ENCODE results near the gene THSD4.
"Not testable (repeated sequence)": the region's sequence is repeated elsewhere in the genome, so short reads cannot be mapped to it uniquely, and the experiment has no call there.

The THSD4 gene

DNA sequence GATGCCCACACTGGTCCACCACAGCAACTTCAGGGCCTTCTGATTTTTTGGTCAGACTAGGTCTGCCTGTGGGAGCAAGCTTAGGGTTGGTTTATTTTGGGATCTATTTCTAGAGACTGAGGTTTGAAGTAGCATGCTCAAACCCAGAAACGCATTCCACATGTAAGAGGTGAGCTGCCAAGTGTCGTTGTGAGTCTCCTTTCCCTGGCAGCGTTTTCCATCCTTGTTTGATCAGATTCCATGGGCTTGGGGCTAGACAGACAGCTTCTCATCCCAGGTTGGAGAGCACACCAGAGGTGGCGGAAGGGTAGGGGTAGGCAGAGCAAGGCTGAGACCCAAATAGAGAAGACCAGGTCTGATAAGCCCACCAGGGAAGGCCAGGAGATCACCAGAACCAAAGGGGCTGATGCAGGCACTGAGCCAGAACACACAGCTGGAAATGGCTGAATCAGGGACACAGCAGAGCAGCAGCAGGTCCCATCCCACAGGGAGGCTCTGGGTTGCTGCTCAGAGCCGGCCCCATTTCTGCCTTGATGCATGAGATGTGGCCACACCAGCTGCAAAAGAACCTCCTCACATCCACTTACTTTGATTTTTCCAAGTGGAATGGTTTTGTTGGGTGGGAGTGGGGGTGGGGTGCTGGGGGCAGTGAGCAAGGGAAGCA, 186.8 kb downstream of the THSD4 start:
- no peak for DNase-seq

DNA sequence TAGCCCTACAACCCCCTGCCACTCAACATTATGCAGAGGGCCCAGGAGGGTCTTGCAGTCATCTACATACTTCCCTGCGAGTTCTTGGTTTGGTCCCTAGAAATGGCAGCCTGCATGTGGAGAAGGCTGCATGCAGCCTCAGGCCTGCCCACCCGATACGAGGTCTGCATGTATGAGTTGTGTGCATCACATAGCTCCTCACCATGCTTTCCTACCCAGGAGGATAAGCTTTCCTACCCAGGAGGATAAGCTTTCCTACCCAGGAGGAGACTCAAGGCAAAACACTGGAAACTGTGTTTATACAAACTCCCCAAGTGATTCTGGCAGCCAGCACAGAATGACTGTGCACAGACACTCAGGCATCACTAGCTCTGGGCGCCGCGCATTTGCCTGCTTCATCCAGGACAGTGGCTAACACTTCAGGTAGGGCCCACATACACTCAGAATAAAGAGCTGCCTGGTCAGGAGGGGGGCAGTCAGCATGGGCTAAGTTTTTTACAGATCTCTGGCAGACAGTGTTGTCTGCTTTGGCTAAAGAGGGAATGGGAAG, 187.7 kb downstream of the THSD4 start:
- no peak for DNase-seq

DNA sequence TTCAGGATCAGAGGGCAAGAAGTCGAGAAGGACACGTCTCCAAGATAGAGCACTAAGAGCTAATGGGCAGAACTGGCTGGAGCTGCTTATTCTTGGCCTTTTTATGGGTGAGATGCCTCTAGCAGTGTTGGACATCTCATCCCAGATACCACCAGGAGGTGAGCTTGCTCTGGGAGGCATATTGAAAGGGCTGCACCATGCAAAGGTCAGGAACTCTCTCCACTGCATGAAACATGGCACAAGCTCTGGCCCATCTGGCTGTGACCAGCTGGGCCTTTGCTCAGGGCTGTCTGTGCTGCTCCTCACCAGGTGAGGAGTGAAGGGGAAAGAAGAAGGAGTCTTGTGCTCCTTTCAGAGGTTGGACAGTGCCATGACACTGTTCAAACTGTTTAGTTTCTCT, 188.7 kb downstream of the THSD4 start:
- DNase-seq = no peak

DNA sequence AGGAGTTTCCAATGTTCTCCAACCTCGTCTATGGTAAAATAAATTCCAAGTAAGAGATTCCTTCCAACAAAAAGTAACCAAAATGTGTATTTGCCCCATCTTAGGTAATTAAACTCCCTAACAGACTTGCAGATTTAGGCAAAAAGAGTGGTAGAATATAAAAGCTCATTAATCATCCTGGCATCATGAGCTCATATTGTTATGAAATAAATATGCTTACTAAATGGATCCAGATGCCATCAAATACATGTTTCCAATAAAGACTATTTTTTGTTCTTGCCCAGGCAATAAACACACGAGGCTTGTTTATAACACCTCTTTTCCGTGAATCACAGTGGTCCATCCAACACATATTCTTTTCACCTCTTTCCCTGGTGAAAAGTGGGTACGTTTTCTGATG, 189.4 kb downstream of the THSD4 start:
- no peak for DNase-seq

DNA sequence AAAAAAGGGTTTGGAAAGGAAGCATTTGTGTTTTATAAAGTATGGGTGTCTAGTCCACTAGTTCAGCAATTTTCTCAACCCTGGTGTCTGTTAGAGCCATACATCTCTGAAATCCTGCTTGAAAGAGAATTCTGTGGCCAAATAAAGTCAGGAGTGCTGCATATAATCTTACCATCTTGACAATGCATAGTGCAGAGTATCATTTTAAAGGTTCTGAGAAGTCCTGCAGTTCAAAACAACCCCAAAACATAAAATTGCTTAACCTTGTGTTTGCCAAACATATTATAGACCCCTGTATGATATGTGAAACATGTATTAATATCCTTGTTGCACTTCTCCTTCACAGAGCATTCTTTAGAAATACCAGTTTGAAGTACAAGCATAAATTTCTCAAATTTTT, 191.3 kb downstream of the THSD4 start:
- DNase-seq = no peak

DNA sequence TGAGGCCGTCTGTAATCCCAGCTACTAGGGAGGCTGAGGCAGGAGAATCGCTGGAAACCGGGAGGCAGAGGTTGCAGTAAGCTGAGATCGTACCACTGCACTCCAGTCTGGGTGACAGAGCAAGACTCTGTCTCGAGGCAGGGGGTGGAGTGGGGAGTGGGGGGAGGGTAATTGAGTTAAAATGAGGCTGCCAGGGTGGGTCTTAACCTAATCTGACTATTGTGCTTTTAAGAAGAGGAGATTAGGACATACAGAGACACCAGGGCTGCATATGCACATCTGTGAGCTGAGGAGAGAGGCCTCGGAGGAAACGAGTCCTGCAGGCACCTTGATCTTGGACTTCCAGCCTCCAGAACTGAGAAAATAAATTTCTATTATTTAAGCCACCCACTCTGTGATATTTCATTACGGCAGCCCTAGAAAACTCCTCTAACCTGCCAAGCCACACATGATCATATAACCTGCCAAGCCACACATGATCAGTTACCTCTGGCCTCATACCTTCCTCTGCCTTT, 197.0 kb downstream of the THSD4 start:
- DNase-seq = no peak

DNA sequence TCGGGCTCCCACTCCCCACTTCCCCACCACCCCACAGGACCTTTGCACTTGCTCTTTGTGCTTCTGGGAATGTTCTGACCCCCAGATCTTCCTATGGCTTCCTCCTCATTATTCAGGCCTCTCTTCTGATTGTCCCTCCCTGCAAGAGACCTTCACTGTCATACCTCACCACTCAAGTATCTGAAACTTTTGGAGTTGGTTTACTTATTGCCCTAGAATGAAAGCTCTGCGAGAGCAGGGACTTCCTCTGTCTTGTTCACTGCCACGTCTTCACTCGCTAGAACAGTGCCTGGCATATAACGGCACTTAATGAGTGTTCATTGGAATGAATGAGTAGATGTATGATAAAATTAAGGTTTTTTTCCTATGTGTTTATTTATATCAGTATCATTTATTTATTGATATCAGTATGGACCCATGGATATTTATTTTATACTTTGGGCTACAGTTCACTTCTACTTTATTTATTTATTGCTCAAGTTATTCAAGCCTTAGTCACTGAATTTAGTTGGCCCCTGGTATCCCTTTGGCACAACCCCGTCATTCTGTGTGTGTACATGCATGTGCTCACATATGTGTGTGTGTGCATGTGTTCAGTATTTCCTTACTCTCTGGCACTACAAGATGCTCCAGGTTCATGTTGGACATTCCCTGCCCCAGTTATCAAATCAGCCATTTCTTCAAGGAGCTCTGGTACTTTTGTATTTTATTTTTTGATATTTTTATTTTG, 197.6 kb downstream of the THSD4 start:
- DNase-seq = no peak

DNA sequence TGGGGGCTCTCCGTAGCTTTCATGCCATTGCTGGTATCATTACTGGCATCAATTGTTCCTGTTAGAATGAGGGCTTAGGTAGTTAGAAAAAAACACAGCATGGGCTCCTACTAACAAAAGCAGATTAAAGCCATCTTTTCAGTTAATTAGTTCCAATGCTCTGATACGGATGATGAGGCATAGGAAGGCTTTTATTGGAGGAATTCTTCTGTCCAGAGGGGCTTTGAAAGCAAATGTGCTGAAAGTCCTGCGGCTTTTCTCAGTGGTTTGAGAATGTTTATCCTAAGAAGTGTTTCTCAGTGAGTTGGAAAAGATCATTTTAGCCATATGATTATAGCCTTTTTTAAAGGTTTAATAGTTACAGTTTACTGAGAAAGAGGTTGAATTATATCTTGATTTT, 198.5 kb downstream of the THSD4 start:
- DNase-seq = no peak

DNA sequence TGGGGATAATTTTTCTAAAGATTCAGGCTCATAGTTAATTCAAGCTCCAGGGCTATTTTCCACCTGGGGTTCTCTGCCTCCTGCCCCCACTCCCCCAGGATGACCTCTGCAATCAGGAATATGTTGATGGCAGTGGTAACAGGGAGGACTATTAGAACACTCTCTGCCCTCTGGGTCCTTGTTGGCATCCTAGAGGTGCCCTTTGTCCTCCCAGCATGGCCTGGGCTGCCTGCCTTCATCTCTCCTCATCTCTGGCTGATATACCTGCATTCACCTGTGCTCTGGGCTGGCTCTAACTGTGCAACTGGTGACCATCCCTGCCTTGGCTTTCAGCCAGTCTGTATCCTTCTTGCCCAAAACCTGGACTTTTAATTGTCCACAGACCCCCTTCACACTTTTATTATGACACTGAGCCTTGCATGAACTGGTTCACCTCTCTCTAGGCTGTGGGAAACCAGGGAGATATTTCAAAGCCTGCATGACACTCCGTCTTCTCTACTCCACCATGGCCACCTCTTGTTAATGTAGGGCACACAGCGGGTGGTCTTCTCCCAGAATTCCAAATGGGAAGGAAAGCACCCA, 199.8 kb downstream of the THSD4 start:
- DNase-seq = no peak

DNA sequence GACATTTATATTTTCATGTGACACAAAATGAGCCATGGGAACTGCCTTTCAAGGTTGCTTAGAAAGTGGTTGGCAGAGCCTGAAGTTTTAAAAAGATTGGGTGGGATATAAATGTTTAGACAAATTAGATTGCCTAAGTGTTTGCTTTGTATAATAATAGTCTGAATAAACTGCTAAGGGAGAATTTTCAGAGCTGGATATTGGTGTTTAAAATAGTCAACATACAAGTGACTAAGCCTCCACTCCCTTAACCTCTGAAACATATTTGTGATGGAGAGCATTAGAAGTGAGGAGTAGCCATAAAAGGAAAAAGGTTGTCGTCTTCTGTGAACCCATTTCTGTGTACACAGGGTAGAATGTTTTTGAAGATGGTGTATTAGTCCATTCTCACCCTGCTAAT, 201.6 kb downstream of the THSD4 start:
- DNase-seq = no peak

DNA sequence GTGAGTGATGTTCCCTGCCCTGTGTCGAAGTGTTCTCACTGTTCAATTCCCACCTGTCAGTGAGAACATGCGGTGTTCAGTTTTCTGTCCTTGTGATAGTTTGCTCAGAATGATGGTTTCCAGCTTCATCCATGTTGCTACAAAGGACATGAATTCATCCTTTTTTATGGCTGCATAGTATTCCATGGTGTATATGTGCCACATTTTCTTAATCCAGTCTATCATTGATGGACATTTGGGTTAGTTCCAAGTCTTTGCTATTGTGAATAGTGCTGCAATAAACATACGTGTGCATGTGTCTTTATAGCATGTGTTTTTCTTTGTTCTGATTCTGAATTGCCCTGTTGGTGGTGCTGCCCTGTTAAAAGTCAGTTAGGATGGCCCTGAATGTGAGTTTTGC, 204.2 kb downstream of the THSD4 start:
- DNase-seq = not testable (repeated sequence)

DNA sequence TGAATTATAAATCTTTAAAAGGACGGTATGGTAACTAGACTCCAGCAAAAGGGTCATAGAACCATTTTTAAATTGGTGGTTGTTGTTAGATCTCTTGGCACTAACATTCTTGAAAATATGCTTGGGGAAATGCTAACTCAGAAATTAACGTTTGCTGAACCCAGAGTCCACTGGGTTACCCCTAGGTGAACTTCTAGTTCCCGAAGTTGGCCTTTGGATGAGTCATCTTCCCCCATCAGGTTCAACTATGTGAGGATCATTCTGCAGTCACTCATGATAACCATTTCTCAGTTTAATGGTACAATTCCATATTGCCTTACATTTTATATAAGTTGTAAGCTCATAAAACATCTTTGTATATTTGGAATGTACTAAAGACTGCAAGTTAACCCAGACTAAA, 204.7 kb downstream of the THSD4 start:
- DNase-seq = no peak

DNA sequence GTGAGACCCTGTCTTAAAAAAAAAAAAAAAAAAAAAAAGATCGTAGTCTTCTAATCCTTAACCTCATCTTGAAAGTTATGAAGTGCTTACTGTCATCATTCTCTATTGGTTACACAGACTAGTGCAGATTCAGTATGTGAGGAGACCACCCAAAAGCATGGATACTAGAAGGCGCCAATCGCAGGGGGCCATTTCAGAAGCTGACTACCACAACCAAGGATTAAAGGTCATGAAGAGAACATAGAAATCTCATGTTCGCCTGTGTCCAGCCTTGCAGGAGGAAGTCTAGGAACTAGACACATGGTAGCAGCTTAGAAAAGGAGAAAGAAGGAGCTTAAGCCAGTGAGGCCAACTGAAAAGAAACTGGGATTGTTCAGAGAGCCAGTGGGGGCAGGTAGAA, 207.8 kb downstream of the THSD4 start:
- no peak for DNase-seq

DNA sequence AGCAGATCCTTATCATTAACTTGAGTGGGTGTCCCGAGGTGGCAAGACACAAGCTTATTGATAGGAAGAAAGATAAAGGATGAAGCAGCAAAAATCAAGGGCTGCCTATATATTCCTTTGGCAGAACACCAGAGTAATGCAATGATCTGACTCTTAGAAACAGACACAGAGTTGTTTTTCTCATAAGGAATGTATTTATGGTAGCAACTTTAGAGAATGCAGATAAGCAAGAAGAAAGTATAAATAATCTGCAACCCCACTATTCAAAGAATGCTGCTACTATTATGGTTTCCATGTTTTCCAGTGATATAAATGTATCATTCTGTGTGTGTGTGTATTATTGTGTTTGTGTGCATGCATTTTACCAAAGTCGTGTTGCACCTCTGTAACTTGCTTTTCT, 208.3 kb downstream of the THSD4 start:
- DNase-seq = no peak

DNA sequence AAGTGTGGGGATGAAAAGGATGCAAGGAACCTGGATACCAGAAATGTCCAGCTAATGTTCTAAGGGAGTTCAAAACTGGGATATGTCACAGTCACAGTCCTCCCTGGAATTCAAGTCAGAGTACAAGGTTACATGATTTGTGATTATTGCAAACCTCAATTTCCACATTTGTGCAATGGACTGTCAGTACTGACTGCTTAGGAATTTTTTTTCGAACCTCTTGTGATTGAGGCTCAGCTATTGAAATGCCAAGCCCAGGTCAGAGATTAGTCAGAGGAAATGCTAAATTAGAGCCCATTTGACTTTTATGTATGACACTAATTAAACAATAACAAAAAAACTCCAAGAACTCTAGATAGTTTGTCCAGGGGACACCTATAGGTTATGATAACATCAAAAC, 210.2 kb downstream of the THSD4 start:
- no peak for DNase-seq

DNA sequence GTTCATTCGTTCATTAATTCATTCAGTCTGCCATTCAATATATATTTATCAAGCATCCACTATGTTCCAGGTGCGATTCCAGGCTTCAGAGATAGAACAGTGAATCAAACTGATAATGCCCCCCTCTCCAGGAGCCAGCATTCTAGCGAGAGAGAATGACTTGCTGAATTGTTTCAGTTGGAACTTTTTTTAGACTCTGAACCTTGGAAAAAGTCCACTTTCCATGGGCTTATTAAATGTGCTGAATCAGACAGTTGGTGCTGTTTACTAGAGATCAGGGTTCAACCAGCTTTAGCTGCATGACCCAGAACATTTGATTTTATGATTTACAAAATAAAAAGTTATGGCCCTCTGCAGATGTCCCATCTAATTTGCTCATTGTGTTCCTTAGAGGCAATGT, 213.2 kb downstream of the THSD4 start:
- DNase-seq = no peak

DNA sequence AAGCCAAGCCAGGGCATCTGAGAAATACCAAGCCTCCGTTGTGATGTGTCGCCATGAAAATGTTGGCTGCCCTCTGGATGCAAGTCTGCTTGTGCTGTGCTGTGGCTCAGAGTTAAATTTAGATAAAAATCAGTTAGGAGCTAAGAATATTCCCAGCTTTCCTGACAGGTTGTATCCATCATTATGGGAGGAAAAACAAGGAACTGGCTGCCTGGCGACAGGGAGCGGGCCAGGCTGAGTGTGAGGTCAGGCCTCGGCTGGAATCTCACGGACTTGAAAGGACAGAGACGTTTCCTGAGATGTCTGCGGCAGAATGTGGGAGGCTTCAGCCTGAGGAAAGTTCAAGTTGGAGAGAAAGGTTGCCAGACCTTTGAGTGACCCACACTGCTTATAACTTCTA, 213.8 kb downstream of the THSD4 start:
- no peak for DNase-seq

DNA sequence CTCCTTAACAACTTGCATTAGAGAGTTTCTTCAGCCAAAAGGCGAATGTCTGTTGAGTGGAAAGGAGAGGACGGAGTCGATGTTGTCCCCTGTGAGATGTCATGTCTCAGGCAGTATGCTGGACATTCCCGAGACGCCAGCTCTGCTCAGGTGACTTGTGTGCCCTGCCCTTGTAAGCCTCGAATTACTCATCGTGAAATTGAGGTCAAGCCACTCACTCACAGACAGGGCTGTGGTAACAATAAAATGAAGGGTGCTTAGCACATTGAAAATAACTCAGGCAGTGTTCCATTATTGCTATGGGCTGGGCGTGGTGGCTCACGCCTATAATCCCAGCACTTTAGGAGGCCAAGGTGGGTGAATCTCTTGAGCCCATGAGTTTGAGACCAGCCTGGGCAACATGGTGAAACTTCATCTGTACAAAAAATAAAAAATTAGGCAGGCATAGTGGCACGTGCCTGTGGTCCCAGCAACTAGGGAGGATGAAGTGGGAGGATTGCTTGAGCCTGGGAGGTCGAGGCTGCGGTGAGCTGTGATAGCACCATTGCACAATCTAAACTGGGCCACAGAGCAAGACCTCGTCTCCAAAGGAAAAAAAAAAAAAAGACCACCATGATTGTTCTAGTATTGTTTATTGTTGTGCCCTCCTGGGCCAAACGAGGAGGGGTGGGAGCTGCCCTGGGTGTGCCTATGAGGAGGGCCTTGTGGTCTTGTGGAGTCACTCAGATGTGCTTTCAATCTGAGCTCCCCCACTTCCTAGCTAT, 214.4 kb downstream of the THSD4 start:
- no peak for DNase-seq

DNA sequence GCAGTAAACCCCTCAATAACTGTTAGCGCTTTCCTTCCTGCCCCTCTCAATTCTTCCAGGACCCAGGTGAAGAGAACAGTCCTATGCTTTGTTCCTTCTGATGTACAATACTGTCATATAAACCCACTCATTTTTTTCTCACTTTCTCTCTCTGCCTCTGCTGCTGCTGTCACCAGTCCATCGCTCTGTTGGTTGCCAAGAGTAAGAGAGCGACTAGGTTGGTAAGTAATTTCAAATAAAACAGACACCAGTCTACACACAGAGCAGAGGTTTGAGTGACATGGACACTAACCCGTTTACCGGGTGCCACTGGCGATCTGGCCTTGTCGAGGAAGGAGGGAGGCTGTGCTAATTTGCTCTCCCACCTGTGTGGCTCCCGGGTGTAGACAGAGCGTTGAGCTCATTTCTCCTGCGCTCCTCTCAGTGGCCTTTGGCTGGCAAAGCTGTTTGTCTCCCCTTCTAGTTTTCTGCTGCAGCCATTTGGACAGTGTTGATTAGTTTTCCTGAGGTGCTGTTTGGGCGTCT, 215.4 kb downstream of the THSD4 start:
- DNase-seq = no peak

DNA sequence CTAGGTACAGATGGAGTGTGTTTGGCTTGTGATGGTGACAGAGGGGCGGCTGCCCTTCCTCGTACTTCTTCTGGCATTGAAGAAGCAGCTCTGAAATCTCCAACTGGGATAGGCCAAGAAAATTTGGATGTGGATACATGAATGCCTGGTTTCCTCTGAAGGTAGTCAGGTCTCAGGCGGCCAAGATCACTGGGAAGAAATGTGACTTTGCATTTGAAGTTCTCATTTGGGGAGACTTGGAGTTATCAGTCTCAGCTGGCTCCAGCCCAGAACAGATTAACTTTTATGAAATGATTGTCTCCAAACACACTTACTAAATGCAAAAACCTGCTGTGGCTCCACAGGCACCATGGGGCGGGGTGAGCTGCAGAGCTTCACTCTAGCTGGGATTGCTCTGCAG, 215.9 kb downstream of the THSD4 start:
- DNase-seq = no peak

DNA sequence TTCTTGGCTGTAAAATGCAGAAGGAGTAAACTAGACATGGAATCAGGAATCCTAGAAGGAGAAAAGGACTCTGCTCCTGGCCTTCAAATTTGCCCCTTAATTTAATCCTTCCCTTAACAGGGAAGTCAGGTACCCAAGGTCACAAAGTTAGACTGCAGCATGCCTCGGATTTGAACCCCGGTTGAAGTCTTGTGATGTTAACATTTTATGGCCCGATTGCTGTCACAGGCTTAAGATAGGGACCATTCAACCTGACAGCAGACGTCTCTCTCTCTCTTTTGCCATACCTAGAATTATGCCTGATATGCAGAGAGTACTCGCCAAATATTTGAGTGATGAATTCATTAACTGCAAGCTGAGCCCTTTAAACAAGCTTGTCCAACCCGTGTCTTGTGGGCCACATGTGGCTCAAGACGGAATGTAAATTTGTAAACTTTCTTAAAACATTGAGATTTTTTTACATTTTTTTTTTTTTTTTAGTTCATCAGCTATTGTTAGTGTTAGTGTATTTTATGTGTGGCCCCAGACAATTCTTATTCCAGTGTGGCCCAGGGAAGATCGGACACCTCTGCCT, 217.2 kb downstream of the THSD4 start:
- no peak for DNase-seq

DNA sequence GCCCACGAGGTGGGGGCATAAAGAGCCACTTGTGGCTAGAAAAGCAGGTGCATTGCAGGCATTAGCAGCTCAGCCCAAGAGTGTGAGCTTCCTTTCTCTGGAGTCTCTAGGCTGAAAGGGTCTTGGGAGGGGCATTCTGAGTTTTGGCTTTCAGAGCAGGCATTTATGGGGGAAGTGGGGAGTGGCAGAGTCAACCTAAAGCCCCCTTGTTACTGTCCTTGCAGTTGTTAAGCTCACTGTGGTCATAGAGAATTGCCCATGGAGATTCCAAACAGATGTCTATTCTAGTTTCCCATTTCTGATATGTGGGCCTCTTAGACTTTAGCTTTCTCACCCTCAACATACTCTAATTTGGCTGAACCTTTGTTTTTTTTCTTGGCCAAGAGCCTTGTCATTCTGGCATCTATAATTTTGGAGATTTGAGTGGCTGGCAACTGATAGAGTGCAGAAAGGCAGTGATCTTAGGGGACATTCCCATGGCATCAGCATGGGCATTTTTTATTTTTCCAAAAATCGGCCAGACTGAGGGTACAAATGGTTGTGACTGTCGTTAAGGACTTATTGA, 217.9 kb downstream of the THSD4 start:
- DNase-seq = no peak
